ENCODE data around the gene KDM2B.

Gene KDM2B

GRCh38 chr12:121580959-121581685 lies at the start of gene KDM2B:
KDM2B (minus strand) TSS chr12:121581023; CDS start chr12:121580911, 112 bp downstream.
- DNase-seq (ENCODE audit: low read depth, low spot score): no peak

- DNase-seq (ENCODE audit: low read depth, low spot score): no peak
Measured at GRCh38 chr12:121628536-121628935, 47.7 kb upstream of the KDM2B start.

- DNase-seq (ENCODE audit: low read depth, low spot score): no peak
Measured at GRCh38 chr12:121628037-121628436, 47.2 kb upstream of the KDM2B start.

- DNase-seq (ENCODE audit: low read depth, low spot score): peak; percentile 44
Measured at GRCh38 chr12:121626853-121627640, 46.2 kb upstream of the KDM2B start.

GRCh38 chr12:121626087-121626852 lies 45.4 kb upstream of the KDM2B start, which contains the start of gene ORAI1:
ORAI1 (plus strand) TSS chr12:121626530.
- peak; percentile 81 for DNase-seq (ENCODE audit: low read depth, low spot score)

DNA sequence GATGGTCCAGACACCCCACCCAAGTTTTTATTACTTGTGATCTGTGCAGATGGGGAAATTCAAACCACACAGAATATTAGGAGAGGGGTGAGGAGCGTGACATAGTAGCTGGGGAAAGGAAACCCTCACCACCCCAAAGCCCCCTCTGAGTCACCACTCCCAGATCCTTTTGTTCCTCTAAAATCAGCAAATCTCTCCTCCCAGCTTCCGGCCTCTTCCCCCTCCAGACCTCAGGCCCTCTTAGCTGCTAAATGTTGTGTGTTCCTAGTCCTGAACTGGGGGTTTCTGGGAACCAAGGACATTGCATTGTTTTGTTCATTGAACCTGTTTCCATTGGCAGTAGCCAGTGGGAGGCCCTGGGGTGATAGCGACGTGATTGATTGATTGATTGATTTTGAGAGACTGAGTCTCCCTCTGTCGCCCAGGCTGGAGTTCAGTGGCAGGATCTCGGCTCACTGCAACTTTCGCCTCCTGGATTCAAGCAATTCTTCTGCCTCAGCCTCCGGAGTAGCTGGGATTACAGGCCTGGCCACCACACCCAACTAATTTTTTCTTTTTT lies 39.6 kb upstream of the KDM2B start:
- no peak for DNase-seq (ENCODE audit: low read depth, low spot score)

GRCh38 chr12:121618659-121619233 lies 37.9 kb upstream of the KDM2B start:
- DNase-seq (ENCODE audit: low read depth, low spot score): no peak

- no peak for DNase-seq (ENCODE audit: low read depth, low spot score)
Measured at GRCh38 chr12:121614872-121615467, 34.1 kb upstream of the KDM2B start.

- no peak for DNase-seq (ENCODE audit: low read depth, low spot score)
Measured at GRCh38 chr12:121613462-121613861, 32.6 kb upstream of the KDM2B start.

GRCh38 chr12:121611306-121611705 lies 30.5 kb upstream of the KDM2B start:
- DNase-seq (ENCODE audit: low read depth, low spot score): no peak

- DNase-seq (ENCODE audit: low read depth, low spot score): no peak
Measured at GRCh38 chr12:121610239-121611149, 29.7 kb upstream of the KDM2B start.

GRCh38 chr12:121608301-121608700 lies 27.5 kb upstream of the KDM2B start:
- DNase-seq (ENCODE audit: low read depth, low spot score): no peak

DNA sequence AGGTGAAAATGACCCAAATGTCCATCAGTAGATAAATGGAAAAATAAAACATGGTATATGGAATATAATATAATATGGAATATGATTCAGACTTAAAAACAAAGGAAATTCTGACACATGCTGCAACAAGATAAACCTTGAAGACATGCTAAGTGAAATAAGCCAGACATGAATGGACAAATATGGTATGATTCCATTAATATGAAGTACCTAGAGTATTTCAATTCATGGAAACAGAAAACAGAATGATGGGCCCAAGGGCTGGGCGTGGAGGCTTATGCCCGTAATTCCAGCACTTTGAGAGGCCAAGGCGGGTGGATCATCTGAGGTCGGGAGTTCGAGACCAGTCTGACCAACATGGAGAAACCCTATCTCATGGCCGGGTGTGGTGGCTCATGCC lies 22.8 kb upstream of the KDM2B start:
- DNase-seq (ENCODE audit: low read depth, low spot score): no peak

- DNase-seq (ENCODE audit: low read depth, low spot score): no peak
Measured at GRCh38 chr12:121602766-121603165, 21.9 kb upstream of the KDM2B start.

- DNase-seq (ENCODE audit: low read depth, low spot score): no peak
Measured at GRCh38 chr12:121600702-121601336, 20.0 kb upstream of the KDM2B start.

GRCh38 chr12:121596526-121596925 lies 15.7 kb upstream of the KDM2B start:
- DNase-seq (ENCODE audit: low read depth, low spot score): no peak

DNA sequence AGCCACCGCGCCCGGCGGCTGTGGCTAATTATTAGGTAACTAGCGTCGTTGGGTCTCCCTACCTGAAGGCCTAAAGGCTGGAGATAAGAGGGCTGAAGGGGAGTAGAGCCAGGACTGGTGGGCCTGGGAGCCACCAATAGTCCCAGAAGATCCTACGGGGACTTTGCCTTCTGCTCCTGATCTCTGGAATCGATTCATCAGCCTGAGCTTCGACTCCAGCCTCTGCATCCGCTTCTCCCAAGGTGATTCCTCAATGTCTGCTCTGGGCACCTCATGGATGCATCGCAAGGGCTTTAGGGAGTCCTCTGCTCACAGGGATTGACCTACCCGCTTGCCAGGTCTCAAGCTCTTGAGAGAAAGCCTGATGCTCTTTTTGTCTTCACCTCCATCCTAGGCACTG lies 14.7 kb upstream of the KDM2B start:
- DNase-seq (ENCODE audit: low read depth, low spot score): no peak

DNA sequence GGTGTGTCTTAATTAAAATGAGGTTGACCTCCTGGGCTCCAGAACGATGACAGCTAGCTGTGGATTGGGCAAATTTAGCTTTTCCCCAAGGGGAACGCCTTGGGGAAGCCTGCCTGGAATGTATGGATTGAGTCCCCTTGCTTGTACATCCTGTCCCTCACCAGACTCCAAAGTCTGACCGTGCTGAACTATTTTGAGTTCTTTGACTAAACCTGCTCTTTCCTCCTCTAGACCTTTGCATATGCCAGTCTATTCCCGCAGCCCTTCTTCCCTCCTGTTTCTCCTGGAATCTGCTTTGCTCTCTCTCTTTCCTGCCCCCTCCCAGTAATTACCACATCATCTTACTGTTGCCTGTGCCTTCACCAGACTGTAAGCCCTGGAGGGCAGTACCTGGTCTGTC lies 11.5 kb upstream of the KDM2B start:
- no peak for DNase-seq (ENCODE audit: low read depth, low spot score)

GRCh38 chr12:121590476-121591143 lies 9.8 kb upstream of the KDM2B start:
- no peak for DNase-seq (ENCODE audit: low read depth, low spot score)
